GM18873 (cell line): Measurements from ENCODE around the gene S1PR1.

Experiments
- ATAC-seq: cut with Tn5 transposase; IDR thresholded peaks from one replicate; pipeline ENCODE4 v1.9.1; 2021; ENCODE audit warnings: mild to moderate bottlenecking, moderate library complexity, moderate number of reproducible peaks; ENCODE audit not compliant: unreplicated experiment, low FRiP score

S1PR1 gene

GRCh38 chr1:101278238-101278637, 41.4 kb downstream of the S1PR1 start:
- no peak for ATAC-seq

DNA sequence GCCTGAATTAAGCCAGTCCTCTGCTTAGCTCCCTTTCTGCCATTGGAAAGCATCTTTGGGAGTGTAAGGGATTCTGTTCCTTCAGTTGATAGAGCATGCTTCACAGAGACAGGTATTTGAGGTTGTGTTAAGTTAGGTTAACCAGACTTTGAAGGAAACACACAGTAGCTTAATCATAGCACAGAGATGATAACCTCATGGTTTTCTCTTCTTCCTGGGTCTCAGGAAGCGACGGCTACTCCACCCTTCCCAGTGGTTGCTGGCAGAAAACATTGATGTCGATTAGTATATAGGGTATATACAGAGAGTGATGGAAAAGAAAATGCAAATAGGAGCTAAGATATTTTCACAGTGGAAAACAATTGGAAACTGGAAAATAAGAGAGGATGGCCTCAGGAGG, 42.0 kb downstream of the S1PR1 start:
- ATAC-seq, result no peak

GRCh38 chr1:101280049-101280592, 43.3 kb downstream of the S1PR1 start:
- no peak for ATAC-seq

- ATAC-seq, result no peak
Observed at GRCh38 chr1:101280942-101281654, 44.3 kb downstream of the S1PR1 start.

GRCh38 chr1:101281751-101282150, 44.9 kb downstream of the S1PR1 start:
- no peak for ATAC-seq

- no peak for ATAC-seq
Observed at GRCh38 chr1:101282314-101283038, 45.7 kb downstream of the S1PR1 start.

DNA sequence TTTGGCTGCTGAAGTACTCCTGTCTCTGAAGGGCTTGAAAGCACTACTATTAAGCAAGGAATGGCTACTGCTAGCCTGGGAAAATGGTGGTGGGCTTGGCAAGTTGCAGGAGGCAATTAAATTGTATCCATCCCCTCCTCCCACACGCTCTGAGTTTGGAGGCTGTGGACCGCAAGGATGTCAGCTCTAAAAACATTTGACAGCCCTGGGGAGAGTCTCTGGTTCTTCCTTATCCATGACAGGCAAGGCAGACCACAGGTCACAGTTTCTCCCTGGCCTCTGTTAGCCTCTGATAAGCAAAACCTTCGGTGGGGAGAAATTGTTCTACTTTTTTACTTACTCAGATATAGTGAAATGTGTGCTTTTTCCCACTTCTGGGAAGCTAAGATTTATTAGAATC, 46.6 kb downstream of the S1PR1 start:
- ATAC-seq, result no peak

GRCh38 chr1:101284021-101284420, 47.2 kb downstream of the S1PR1 start:
- ATAC-seq, result no peak

GRCh38 chr1:101284622-101285218, 47.9 kb downstream of the S1PR1 start:
- ATAC-seq, result no peak

GRCh38 chr1:101285922-101286570, 49.2 kb downstream of the S1PR1 start:
- ATAC-seq, result no peak

DNA sequence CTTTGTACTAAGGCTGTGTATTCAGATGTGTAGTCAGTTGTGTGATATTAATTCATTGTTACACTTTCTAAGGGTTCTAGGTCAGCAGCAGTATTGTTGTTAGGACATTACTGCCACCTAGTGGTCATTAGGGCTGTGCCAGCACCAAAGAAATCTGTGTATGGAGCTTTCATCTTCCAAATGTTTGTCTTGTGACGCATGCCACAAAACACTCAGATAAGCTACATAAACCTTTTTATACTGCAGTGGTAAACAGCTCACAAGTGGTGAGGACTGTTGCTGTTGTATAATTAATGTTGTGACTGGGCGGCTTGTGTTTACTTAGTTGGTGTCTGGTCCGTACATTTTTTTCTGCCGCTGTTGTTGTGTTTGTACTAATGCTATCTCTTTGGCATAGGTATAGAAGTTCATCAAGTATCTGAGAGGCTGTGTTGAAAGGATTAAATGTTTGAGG, 51.7 kb downstream of the S1PR1 start:
- ATAC-seq, result peak; percentile 46

DNA sequence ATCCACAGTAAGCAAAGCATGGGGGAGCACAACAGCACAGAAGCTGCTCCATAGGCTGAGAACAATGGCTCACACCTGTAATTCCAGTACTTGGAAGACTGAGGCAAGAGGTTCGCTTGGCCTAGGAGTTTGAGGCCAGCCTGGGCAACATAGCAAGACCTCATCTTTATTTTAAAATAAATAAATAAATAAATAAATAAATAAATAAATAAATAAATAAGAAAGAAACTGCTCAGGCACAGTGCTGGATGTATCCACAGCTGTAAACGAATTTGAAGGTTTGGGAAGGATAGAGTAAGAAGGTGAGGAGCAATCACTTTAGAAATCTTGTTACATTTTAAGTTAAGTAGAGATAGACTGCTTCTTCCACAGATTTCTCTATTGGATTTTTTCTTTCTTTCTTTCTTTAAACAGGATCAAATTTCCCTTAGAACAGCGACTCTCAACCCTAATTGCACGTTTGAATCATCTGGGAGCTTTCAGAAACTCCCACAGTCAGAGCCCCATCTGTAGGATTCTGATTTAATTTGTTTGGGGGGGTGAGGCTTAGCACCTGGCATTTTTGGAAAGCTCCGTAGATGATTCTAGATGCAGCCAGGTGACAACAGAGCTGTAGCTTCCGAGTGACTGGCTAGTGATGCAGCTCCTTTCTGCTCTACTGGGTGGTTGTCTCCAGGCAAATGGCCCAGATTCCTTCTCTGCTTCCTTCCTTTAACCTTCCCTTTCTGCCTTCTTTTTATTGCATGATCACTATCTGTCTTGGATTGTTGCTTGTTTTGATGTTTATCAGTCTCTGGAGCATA, 53.5 kb downstream of the S1PR1 start:
- ATAC-seq, result no peak
